ENCODE results near the gene PRKCA.

The PRKCA gene

GRCh38 chr17:66638707-66639479, 336.5 kb downstream of the PRKCA start:
- no peak for DNase-seq

GRCh38 chr17:66643815-66644710, 341.6 kb downstream of the PRKCA start:
- DNase-seq = no peak

- no peak for DNase-seq
These were observed 342.8 kb downstream of the PRKCA start for GRCh38 chr17:66645259-66645658.

- DNase-seq = no peak
These were observed 345.1 kb downstream of the PRKCA start for GRCh38 chr17:66647391-66647983.

- no peak for DNase-seq
These were observed 347.6 kb downstream of the PRKCA start for GRCh38 chr17:66649818-66650543.

- no peak for DNase-seq
These were observed 348.1 kb downstream of the PRKCA start for GRCh38 chr17:66650544-66650877.

DNA sequence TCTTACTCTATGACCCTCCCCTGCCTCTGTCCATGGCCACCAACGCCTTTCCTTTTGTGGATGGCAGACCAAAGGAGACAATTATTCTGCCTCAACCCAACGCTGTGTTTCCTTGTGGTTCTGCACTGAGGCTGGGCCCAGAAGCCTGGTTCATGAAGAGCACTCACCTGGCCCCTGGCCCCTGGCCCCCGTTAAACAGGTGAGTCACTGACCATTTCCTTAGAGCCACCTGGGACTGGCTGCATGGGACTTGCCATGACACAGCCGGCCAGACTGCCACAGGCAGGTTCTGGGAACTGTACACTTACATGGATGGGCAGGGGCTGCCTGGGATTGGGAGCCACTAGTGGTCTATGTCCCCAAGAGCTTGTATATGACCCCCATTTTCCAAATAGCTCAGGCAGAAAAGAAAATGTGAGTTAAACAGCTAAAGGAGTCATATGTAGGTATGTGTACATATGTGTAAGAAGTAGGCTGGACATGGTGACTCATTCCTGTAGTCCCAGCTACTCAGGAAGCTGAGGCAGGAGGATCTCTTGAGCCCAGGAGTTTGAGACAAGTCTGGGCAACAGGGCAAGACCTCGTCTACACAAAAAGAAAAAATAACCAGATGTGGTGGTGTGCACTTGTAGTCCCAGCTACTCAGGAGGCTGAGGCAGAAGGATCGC, 350.6 kb downstream of the PRKCA start:
- no peak for DNase-seq

- no peak for DNase-seq
These were observed 351.8 kb downstream of the PRKCA start for GRCh38 chr17:66654106-66654740.

- no peak for DNase-seq
These were observed 352.4 kb downstream of the PRKCA start for GRCh38 chr17:66654764-66655163.

- DNase-seq = no peak
These were observed 353.0 kb downstream of the PRKCA start for GRCh38 chr17:66655461-66655860.

- DNase-seq = no peak
These were observed 353.4 kb downstream of the PRKCA start for GRCh38 chr17:66655861-66656260.

- DNase-seq = no peak
These were observed 359.2 kb downstream of the PRKCA start for GRCh38 chr17:66661411-66662256.

DNA sequence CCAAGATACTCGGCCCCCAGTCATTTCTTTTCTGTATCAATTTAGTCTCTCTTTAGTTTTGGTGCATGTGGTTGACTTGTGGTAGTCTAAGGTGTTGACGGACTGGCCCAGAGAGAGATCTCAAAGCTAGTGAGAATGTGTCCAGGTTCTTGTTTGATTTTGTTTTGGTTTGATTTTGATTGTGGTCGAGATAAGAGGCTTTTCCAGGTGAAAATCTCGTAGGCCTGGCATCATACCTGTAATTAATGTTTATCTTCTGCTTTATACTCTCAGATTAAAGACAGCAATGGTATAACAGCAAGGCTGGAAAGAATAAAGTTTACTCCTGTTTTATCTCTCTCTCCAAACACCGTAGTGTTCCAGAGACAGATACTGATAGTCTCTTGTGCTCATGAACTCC, 360.1 kb downstream of the PRKCA start:
- no peak for DNase-seq

DNA sequence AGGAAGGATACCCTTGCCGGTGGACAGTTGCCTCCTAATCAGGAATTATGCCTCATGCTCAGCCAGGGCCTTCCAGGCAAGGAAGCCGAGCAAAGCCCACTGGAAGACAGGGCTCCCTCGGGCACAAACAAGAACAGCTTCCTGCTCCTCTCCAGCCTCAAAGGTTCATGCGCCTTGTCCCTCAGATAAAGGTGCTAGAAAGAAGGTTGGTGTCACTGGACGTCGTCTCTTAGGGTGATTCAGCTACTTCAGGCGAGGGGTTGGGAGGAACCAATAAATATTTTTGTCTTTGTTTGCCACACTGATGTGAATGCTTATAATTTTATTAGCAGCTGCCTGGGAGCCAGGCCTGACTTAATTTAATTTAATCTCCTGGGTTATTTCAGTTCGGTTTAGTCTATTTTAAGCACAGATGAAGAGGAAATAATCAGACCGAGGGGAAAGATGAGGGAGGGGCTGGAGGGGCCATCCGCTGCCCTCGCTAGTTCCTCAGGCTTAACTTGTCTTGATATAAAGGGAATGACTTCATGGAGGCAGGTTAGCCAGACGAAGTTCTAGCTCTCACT, 360.7 kb downstream of the PRKCA start:
- DNase-seq = no peak

DNA sequence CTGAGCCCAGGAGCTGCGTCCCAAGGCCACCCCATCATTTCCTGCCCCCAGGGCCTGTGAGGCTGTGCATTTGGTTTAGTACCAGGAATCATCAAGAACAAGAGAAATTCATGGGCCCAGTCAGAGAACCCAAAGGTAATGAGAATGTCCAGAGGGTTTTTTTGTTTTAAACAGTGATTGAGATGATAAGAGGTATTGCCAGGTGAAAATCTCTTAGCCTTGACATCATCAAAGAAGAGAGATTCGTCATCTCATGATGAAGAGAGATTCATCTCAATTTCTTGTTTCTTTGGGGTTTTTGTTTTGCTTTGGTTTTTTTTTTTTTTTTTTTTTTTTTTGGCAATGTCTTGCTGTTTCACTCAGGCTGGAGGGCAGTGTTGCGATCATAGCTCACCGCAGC, 361.9 kb downstream of the PRKCA start:
- no peak for DNase-seq

DNA sequence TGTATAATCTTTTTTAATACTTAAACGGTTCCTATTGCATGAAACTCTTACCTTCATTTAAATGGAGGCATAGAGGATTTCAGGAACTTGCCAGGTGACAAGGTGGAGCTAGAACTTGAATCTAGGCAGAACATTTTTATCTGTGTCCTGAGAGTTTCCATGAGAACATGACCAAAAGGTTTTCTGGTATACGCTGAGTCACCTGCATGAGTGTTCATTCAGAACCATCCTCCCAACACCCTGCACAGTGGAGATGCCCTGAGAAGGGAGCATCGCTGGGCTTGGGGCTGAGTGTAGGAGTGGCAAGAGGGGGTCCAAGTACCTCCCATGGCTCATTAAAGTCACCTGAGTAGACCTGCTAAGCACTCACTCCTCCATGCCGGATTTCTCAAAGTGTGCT, 362.8 kb downstream of the PRKCA start:
- DNase-seq = no peak

DNA sequence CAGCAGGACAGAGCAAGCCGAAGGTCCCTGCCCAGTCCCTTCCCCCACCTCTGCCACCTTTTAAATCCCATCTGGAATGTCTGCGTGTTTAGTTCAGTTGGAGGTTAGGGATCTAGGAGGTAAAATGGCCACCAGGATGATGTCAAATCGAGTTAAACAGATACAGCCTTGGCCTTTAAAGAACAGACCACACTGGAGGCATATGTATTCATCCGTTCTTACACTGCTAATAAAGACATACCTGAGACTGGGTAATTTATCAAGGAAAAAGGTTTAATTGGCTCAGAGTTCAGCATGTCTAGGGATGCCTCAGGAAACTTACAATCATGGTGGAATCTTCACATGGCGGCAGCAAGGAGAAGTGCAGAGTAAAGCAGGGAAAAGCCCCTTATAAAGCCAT, 364.7 kb downstream of the PRKCA start:
- no peak for DNase-seq

DNA sequence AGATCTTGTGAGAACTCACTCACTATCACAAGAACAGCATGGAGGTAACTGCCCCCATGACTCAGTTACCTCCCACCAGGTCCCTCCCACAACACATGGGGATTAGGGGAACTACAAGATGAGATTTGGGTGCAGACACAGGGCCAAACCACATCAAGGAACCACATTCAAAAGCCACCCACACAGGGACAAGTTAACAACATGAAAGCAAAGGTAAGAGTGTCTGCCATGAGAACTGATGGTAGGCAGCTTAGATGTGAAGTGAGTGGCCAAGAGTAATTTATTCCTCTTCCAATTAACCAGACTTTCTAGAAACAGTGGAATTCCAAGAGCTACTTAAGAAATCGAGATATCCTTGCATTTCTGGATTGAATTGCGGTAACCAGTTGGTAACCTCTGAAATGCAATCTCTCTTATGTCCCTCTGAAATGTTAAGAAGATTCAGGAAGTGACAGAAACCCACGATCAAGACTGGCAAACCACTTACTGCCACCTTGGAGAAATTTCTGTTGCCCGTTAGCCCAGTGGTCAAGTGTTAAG, 365.1 kb downstream of the PRKCA start:
- no peak for DNase-seq

- DNase-seq = no peak
These were observed 367.8 kb downstream of the PRKCA start for GRCh38 chr17:66670206-66670605.

GRCh38 chr17:66671156-66671555, 368.7 kb downstream of the PRKCA start:
- DNase-seq = no peak
